HG02642 (cell line): ENCODE measurements around the gene ZFPL1.

Experiments
- ATAC-seq: cut with Tn5 transposase; IDR thresholded peaks from one replicate; pipeline ENCODE4 v1.9.1; 2021; ENCODE audit warnings: mild to moderate bottlenecking; ENCODE audit not compliant: unreplicated experiment, poor library complexity

The ZFPL1 gene

GRCh38 chr11:65059959-65060824, 23.8 kb upstream of the ZFPL1 start:
- ATAC-seq: no peak

GRCh38 chr11:65060913-65061408, 23.1 kb upstream of the ZFPL1 start:
- ATAC-seq: no peak

GRCh38 chr11:65063532-65063931, 20.5 kb upstream of the ZFPL1 start:
- no peak for ATAC-seq

GRCh38 chr11:65064847-65065240, 19.2 kb upstream of the ZFPL1 start:
- no peak for ATAC-seq

- no peak for ATAC-seq
Observed at GRCh38 chr11:65065851-65066250, 18.2 kb upstream of the ZFPL1 start.

GRCh38 chr11:65066315-65066714, 17.7 kb upstream of the ZFPL1 start:
- no peak for ATAC-seq

GRCh38 chr11:65066805-65067291, 17.2 kb upstream of the ZFPL1 start:
- ATAC-seq: no peak

- ATAC-seq: no peak
Observed at GRCh38 chr11:65067446-65067845, 16.6 kb upstream of the ZFPL1 start.

GRCh38 chr11:65069217-65069616, 14.8 kb upstream of the ZFPL1 start:
- ATAC-seq: no peak

- ATAC-seq: no peak
Observed at GRCh38 chr11:65071907-65072630, 12.0 kb upstream of the ZFPL1 start.

- no peak for ATAC-seq
Observed at GRCh38 chr11:65072631-65072966, 11.4 kb upstream of the ZFPL1 start.

- no peak for ATAC-seq
Observed at GRCh38 chr11:65077451-65077850, 6.6 kb upstream of the ZFPL1 start.

GRCh38 chr11:65078151-65078550, 5.9 kb upstream of the ZFPL1 start:
- no peak for ATAC-seq

GRCh38 chr11:65078786-65079342, 5.2 kb upstream of the ZFPL1 start:
- ATAC-seq: no peak

GRCh38 chr11:65083134-65083833, 738 bp upstream of the ZFPL1 start:
- ATAC-seq: peak; percentile 18

- peak; percentile 8 for ATAC-seq
Observed at GRCh38 chr11:65084598-65085375, 765 bp downstream of the ZFPL1 start.

GRCh38 chr11:65085446-65085845, 1.4 kb downstream of the ZFPL1 start:
- ATAC-seq: no peak

GRCh38 chr11:65086809-65087208, 2.8 kb downstream of the ZFPL1 start:
- no peak for ATAC-seq

GRCh38 chr11:65087216-65087615, 3.2 kb downstream of the ZFPL1 start:
- no peak for ATAC-seq

GRCh38 chr11:65087827-65088226, 3.8 kb downstream of the ZFPL1 start:
- ATAC-seq: no peak
